Pancreas (tissue), 10 donors: ENCODE measurements around the gene PCSK7. TPM values are rescaled to one million over a fixed set of nuclear protein-coding genes. Genes with fewer than 3 reads are reported as not detected.

Source experiments
- ATAC-seq, 4 donors: fragments of 200-7000 bp; cut with Tn5 transposase; one replicate each; pipeline versions ENCODE4 v1.8.0 to v1.9.1; 2020; ENCODE audit warnings: mild to moderate bottlenecking in 4 of 4, moderate library complexity in 4 of 4
- DNase-seq, 6 donors: peaks; one replicate each; pipeline ENCODE4 v3.0.0-alpha.2; 2020
- FAIRE-seq: peaks from 2 replicates; lab custom pipeline; 2012; peaks lifted over from hg19 to GRCh38; lab: Jason Lieb, UNC
- H3K27ac ChIP-seq, 4 donors: fragments of 200-600 bp; sonication (generic); 1 replicate in 3 of 4; 2 replicates in 1 of 4; pipeline versions ENCODE4 v1.5.0 to v1.8.0; 2020
- H3K27me3 ChIP-seq, 4 donors: fragments of 200-600 bp; one replicate each; pipeline ENCODE4 v1.8.0; 2021
- H3K36me3 ChIP-seq, 3 donors: fragments of 200-600 bp; sonication (generic) in 1 of 3; one replicate each; pipeline versions ENCODE4 v1.5.0 to v1.8.0; 2020 to 2021
- H3K4me1 ChIP-seq, 3 donors: fragments of 200-600 bp; one replicate each; pipeline ENCODE4 v1.8.0; 2021
- H3K4me3 ChIP-seq, 4 donors: fragments of 200-600 bp; sonication (generic) in 2 of 4; one replicate each; pipeline versions ENCODE4 v1.5.0 to v1.8.0; 2020 to 2021
- H3K9me3 ChIP-seq, 4 donors: fragments of 200-600 bp; one replicate each; pipeline ENCODE4 v1.8.0; 2021
- WGBS, 2 donors: extraction: QIAGEN DNeasy Blood & Tissue Kit; methylation state at CpG; one replicate each; pipeline ENCODE4 v1.1.7; 2013; 5-methylcytosine and 5-hydroxymethylcytosine counted together
- intact Hi-C, 3 donors: fragments of 100-400 bp; cut with DNase I; formaldehyde crosslinking; loops; one replicate each; pipeline versions ENCODE4 v1.11.1 to v1.14.2; 2022
- polyA plus RNA-seq, 2 donors: library from polyadenylated mRNA; stranded (reverse); fragments of 200-250 nt; gene quantifications; one replicate each; pipeline ENCODE4 v1.2.3, GENCODE V29; 2013
- total RNA-seq, 6 donors: library from RNA; stranded (reverse); fragmentation: NEBNext Ultra II Directional in 4 of 6; extraction: Animal tissue kit (Norgen Biotek cat#: 25700) in 4 of 6; gene quantifications; one replicate each; pipeline versions ENCODE4 v1.2.1 to v1.2.4, GENCODE V29; 2021 to 2023
- TF ChIP-seq, protein P1 (sequence below), 4 donors: fragments of 200-600 bp; sonication (generic) in 3 of 4; IDR thresholded peaks; one replicate each; pipeline versions ENCODE4 v1.5.0 to v1.8.0; 2021; ENCODE audit warnings: antibody characterized with exemption in 4 of 4
- donor health status: healthy with polysubstance abuse.
- donor health status: DM: no; HTN: no; CAD: no; lungs with moderate emphysema.
- donor health status: DM: no; HTN: no; CAD: no.
- donor health status: control.
- donor health status: control.
- donor health status: Bipolar disorder and iron deficiency.
- donor health status: DM: yes; HTN: yes; CAD: no.
- donor health status: DM: no; HTN: no; CAD: no.
- donor health status: DM: no; HTN: no; CAD: no.
- donor health status: DM: yes; HTN: yes; CAD: no.

Gene PCSK7
- total and polyA plus RNA-seq, 8 donors = 20.3 to 44.2 (median 28.6) TPM

DNA sequence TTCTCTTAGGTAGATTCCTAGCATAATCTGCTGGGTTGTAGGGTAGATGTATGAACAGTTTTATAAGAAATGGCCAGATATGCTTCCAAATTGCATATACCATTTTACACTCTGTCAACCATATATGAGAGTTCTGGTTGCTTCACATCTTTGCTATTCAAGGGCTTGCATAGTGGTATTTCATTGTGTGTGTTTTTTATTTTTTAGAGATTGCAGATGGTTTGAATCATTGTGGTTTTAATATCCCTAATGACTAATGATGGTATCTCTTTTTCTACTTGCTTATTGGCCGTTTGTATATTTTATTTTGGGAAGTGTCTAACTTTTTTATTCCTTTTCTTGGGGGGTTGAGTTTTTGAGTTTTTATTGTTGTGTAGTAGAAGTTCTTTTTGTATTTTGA lies 27.5 kb upstream of the PCSK7 start:
- TF ChIP-seq, protein P1, sequence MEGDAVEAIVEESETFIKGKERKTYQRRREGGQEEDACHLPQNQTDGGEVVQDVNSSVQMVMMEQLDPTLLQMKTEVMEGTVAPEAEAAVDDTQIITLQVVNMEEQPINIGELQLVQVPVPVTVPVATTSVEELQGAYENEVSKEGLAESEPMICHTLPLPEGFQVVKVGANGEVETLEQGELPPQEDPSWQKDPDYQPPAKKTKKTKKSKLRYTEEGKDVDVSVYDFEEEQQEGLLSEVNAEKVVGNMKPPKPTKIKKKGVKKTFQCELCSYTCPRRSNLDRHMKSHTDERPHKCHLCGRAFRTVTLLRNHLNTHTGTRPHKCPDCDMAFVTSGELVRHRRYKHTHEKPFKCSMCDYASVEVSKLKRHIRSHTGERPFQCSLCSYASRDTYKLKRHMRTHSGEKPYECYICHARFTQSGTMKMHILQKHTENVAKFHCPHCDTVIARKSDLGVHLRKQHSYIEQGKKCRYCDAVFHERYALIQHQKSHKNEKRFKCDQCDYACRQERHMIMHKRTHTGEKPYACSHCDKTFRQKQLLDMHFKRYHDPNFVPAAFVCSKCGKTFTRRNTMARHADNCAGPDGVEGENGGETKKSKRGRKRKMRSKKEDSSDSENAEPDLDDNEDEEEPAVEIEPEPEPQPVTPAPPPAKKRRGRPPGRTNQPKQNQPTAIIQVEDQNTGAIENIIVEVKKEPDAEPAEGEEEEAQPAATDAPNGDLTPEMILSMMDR (IDR thresholded peaks at IDR 0.05) = no peak
- Histone ChIP-seq H3K4me3 (no peak overlapping the region), H3K9me3 (no peaks in the 10 kb centered on the region), H3K27ac (no peak overlapping the region), H3K36me3 (peaks cover 0 to 4% (median 0%) of the 10 kb centered on the region in 3 donors), H3K4me1 (no peaks in the 10 kb centered on the region), H3K27me3 (no peaks in the 10 kb centered on the region)
- DNase-seq = no peak
- intact Hi-C loops = no loop called here
- 67 to 78% methylated on average over 1 of the region's 1 CpG for WGBS, 2 donors
- FAIRE-seq = no peak
- ATAC-seq = no peak

DNA sequence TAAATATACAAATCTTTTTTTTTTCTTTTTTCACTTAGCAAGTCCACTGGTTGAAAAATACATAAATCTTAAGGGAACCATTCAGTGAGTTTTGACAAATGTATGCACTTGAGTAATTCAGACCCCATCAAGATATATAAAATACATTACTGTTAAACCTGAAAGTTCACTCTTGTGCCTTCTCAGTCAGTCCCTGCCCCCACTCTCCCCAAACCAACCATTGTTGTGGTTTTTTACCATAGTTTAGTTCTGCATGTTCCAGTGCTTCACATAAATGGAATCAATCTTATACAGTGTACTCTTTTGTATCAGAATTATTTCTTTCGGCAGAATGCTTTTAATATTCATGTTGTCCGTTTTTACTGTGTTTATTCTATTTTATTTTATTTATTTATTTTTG lies 26.7 kb upstream of the PCSK7 start:
- FAIRE-seq = no peak
- no peak overlapping the region for H3K27ac ChIP-seq
- no peak for DNase-seq
- 88 to 92% methylated on average over 2 of the region's 2 CpGs for WGBS, 2 donors
- ATAC-seq = no peak
- intact Hi-C loops = no loop called here
- no peaks in the 10 kb centered on the region for H3K9me3 ChIP-seq
- no peaks in the 10 kb centered on the region for H3K27me3 ChIP-seq
- TF ChIP-seq, protein P1 (IDR thresholded peaks at IDR 0.05) = no peak
- H3K4me3 ChIP-seq = no peak overlapping the region
- H3K4me1 ChIP-seq = no peaks in the 10 kb centered on the region
- peaks cover 0 to 12% (median 0%) of the 10 kb centered on the region in 3 donors for H3K36me3 ChIP-seq

DNA sequence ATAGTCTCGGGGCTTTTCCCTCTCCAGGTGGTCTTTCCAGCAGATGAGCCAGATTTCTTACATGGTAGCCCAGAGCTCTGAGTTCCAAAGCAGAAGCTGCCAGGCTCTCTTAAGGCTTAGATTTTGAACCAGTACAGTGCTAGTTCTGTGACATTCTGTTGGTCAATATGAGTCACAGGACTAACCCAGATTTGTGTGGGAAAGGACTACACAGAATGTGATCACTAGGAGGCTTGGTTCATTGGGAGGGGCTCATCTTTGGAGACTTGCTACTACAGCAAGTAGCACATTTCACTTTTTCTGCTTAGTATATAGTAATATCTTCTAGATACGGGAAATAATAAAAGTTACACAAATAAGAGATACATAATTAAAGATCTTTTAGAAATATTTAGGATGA lies 24.7 kb upstream of the PCSK7 start:
- Histone ChIP-seq H3K9me3 (no peaks in the 10 kb centered on the region), H3K4me1 (no peaks in the 10 kb centered on the region), H3K27me3 (no peaks in the 10 kb centered on the region), H3K36me3 (peaks cover 0 to 20% (median 0%) of the 10 kb centered on the region in 3 donors), H3K27ac (no peak overlapping the region), H3K4me3 (no peak overlapping the region)
- intact Hi-C loops = no loop called here
- ATAC-seq (no peak), FAIRE-seq (no peak), DNase-seq (no peak)
- TF ChIP-seq, protein P1 (IDR thresholded peaks at IDR 0.05) = no peak
- 48 to 62% methylated on average over 2 of the region's 2 CpGs for WGBS, 2 donors

DNA sequence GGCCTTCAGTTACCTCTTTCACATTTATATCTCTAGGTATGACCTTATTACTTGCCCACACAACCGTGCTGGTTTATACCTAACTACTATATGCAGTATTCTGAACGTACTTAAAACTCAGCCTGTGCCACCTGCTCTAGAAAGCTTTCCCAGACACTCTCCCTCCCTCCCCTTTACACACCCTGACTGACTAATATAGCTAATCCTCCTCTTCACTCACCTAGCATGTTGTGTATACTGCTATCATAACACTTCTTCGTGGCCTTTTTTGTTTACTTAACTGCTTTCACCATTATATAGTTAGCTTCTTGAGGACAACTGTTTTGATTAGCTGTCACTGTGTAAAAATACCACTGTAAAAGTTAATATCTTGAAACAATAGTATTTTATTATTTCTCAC lies 24.1 kb upstream of the PCSK7 start:
- DNase-seq = no peak
- Histone ChIP-seq H3K36me3 (peaks cover 0 to 20% (median 0%) of the 10 kb centered on the region in 3 donors), H3K27me3 (no peaks in the 10 kb centered on the region), H3K4me3 (no peak overlapping the region), H3K9me3 (no peaks in the 10 kb centered on the region), H3K4me1 (no peaks in the 10 kb centered on the region), H3K27ac (no peak overlapping the region)
- 66 to 67% methylated on average over 3 of the region's 3 CpGs for WGBS, 2 donors
- intact Hi-C loops = no loop called here
- TF ChIP-seq, protein P1 (IDR thresholded peaks at IDR 0.05) = no peak
- FAIRE-seq = no peak
- no peak for ATAC-seq

DNA sequence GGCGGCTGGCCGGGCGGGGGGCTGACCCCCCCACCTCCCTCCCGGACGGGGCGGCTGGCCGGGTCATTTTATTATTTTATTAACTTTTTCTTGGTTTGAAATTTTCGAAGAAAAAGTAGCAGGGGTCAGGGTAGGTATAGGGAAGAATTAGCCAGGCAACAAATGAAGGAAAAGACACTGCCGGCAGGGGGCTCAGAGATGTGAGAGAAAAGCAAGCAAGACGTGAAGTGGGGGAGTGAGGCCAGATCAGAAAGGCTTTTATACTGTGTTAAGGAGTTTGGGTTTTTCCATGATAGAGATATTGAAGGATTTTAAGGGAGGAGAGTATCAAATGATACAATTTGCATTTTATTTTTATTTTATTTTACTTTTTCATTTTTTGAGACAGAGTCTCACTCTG lies 19.6 kb upstream of the PCSK7 start:
- H3K9me3 ChIP-seq = no peaks in the 10 kb centered on the region
- DNase-seq (no peak), ATAC-seq (no peak), FAIRE-seq (no peak)
- intact Hi-C loops = no loop called here
- no peak overlapping the region for H3K27ac ChIP-seq
- H3K27me3 ChIP-seq = no peaks in the 10 kb centered on the region
- no peaks in the 10 kb centered on the region for H3K4me1 ChIP-seq
- TF ChIP-seq, protein P1 (IDR thresholded peaks at IDR 0.05) = no peak
- H3K4me3 ChIP-seq = no peak overlapping the region
- WGBS, 2 donors = 89 to 94% methylated on average over 7 to 10 of the region's 10 CpGs
- H3K36me3 ChIP-seq = peaks cover 4 to 50% (median 4%) of the 10 kb centered on the region in 3 donors
